Activated CD4-positive, alpha-beta T cell treated with anti-CD3 and anti-CD28 coated beads, Interleukin-2, amount 50 U/mL, for 24 hours (primary cell): Measurements from ENCODE around the gene RRAS2.
"Not testable (repeated sequence)": the region's sequence is repeated elsewhere in the genome, so short reads cannot be mapped to it uniquely, and the experiment has no call there.

Experiments
- DNase-seq, 2 donors: peaks; one replicate each; pipeline ENCODE4 v3.0.0-alpha.2; 2020; ENCODE audit warnings: low read depth in 1 of 2, low spot score in 1 of 2

Gene RRAS2

DNA sequence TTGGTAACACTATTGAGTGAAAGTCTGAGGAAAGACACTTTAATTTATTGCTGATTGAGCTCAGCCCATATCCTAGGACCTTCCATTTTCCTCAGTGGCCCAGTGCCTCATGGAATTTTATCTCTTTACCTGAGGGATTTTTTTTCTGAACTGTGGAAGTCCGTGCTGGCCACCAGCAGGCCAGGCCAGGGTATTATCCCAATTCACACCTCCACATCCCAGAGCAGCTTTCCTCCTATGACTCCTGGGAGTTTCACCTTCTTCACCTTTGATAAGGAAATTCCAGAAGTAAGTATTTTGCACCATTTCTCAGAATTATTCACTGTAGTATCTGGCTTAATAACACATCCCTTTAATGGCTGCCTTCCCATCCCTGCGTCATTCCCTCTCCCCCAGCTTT is 13.0 kb upstream of the RRAS2 start:
- no peak for DNase-seq

DNA sequence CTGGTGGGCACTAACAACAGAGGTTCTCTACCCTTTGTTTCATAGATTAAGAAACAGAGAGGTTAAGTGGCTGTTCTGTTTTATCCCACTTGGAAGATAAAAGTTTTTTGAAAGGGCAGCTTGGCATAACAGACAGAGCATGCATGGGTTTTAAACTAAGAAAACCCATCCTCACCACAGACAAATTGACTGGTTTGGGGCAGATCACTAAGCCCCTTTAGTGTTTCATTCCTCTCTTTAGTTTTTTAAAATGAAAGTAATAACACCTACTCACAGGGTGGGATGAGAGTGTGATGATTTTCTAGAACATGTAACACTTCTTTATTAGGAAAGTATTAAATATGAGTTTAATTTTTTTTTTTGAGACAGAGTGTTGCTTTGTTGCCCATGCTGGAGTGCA is 12.3 kb upstream of the RRAS2 start:
- DNase-seq = no peak

- DNase-seq = no peak
Measured at GRCh38 chr11:14370496-14370895, 11.5 kb upstream of the RRAS2 start.

GRCh38 chr11:14369598-14369997 is 10.6 kb upstream of the RRAS2 start:
- DNase-seq = no peak

DNA sequence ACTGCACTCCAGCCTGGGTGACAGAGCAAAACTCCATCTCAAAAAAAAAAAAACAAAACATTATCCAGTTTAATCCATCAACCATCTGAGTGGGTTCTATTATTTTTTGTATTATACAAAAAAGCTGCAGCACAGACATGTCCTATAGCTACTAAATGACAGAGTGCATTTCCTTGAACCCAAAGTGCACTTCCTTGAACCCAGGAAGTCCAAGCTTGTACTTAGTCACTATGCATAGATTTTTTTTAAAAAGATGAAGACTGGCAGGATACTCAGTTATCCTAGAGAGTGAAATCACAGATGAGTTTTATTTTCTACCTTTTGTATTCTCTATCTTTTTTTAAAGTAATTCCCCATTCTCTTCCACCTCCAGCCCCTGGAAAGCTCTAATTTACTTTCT is 8.0 kb upstream of the RRAS2 start:
- DNase-seq = no peak

GRCh38 chr11:14364322-14364721 is 5.3 kb upstream of the RRAS2 start:
- DNase-seq = no peak

DNA sequence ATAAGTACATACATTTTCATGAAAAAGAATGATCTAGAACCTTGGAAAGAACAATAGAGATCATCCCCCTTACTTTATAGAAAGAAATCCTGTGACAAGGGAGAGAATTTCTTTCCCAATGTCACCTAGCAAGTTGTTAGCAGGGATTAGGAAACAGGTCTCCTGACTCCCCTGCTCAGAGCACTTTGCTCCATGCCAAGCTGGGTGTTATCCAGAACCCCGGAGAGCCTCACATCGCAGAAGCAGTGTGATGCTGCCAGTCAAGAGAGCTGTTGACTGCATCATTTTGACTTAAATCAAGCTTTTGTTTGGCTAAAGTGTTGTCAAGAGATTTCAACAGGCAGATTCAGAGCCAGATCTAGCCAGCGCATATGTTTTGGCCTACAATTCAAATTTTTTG is 3.6 kb upstream of the RRAS2 start:
- DNase-seq = no peak

DNA sequence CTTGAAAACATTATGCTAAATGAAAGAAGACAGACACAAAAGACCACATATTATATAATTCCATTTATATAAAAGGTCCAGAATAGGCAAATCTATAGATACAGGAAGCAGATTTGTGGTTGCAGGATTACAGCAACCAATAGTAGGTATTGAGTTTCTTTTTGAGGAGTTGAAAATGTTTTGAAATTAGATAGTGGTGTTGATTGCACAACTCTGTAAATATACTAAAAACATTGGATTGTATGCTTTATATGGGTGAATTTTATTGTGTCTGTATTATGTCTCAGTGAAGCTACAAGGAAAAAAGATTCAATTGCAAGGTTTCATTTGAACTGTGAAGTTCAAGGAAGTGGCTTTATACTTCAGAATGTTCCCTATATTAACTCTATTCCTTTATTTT is 3.0 kb upstream of the RRAS2 start:
- DNase-seq = no peak

DNA sequence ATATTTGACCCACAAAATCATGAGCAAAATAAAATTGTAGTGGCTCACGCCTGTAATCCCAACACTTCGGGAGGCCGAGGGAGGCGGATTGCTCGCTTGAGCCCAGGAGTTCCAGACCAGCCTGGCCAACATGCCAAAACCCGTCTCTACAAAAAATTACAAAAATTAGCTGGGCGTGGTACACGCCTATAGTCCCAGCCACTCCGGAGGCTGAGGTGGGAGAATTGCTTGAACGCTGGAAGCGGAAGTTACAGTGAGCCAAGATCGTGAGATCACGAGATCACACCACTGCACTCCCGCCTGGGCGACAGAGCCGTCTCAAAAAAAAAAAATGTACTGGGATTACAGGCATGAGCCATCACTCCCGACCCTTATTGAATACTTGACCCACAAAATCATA is 2.0 kb upstream of the RRAS2 start:
- no peak for DNase-seq

GRCh38 chr11:14359501-14360031 is 583 bp upstream of the RRAS2 start:
- DNase-seq = no peak

GRCh38 chr11:14357881-14358728 is 878 bp downstream of the RRAS2 start:
- DNase-seq = no peak

- DNase-seq = no peak
Measured at GRCh38 chr11:14356342-14356741, 2.6 kb downstream of the RRAS2 start.

GRCh38 chr11:14354604-14355003 is 4.4 kb downstream of the RRAS2 start:
- DNase-seq = not testable (repeated sequence)

GRCh38 chr11:14350716-14351238 is 8.2 kb downstream of the RRAS2 start:
- no peak for DNase-seq

GRCh38 chr11:14350215-14350614 is 8.8 kb downstream of the RRAS2 start:
- DNase-seq = no peak

DNA sequence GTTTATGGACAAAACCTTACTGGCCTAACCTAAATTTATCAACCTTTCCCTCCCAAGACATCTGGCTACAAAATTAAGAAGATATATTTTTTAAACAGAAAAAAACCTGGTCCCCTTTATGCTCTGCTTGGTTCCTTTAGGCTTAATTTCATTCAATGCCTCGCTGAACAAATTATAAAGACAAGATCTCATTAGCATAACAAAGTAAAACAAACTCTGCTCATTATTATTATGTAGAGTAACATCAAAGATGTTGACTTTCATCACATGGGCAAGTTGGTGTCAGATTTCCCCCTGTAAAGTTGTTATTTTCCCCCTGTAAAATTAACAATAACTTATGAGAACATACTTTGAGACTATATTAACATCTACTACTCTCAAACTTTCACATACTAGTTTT is 11.0 kb downstream of the RRAS2 start:
- DNase-seq = no peak

DNA sequence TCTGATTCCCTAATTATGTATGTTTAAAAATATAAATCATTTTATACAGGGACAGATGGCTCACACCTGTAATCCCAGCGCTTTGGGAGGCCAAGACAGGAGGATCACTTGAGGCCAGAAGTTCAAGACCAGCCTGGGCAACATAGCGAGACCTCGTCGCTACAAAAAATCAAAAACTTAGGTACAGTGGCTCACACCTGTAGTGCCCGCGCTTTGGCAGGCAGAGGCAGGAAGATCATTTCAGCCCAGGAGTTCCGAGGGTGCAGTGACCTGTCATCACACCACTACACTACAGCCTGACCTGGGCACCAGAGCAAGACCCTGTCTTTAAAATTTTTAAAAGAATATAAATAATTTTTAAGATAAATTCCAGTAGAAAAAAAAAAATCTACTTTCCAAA is 11.5 kb downstream of the RRAS2 start:
- DNase-seq = no peak

GRCh38 chr11:14346303-14346955 is 12.6 kb downstream of the RRAS2 start:
- no peak for DNase-seq

GRCh38 chr11:14345668-14346067 is 13.3 kb downstream of the RRAS2 start:
- no peak for DNase-seq

- DNase-seq = not testable (repeated sequence)
Measured at GRCh38 chr11:14345016-14345415, 14.0 kb downstream of the RRAS2 start.

- no peak for DNase-seq
Measured at GRCh38 chr11:14342906-14343305, 16.1 kb downstream of the RRAS2 start.

GRCh38 chr11:14341968-14342367 is 17.0 kb downstream of the RRAS2 start:
- DNase-seq = no peak
